GM18502 (cell line): ENCODE results near the gene PACRG.

Experiments
- ATAC-seq: cut with Tn5 transposase; IDR thresholded peaks from one replicate; pipeline ENCODE4 v1.9.1; 2021; ENCODE audit warnings: mild to moderate bottlenecking; ENCODE audit not compliant: unreplicated experiment, poor library complexity

PACRG gene

GRCh38 chr6:163290545-163291274 lies 562.9 kb downstream of the PACRG start:
- no peak for ATAC-seq

GRCh38 chr6:163291622-163292021 lies 563.8 kb downstream of the PACRG start:
- no peak for ATAC-seq

GRCh38 chr6:163293286-163293685 lies 565.5 kb downstream of the PACRG start:
- no peak for ATAC-seq

GRCh38 chr6:163294734-163295133 lies 567.0 kb downstream of the PACRG start:
- no peak for ATAC-seq

GRCh38 chr6:163296835-163297519 lies 569.2 kb downstream of the PACRG start:
- no peak for ATAC-seq

GRCh38 chr6:163298079-163298830 lies 570.5 kb downstream of the PACRG start:
- ATAC-seq: no peak

- no peak for ATAC-seq
Measured at GRCh38 chr6:163300838-163301237, 573.1 kb downstream of the PACRG start.

GRCh38 chr6:163301726-163302635 lies 574.2 kb downstream of the PACRG start:
- no peak for ATAC-seq

GRCh38 chr6:163302747-163303146 lies 575.0 kb downstream of the PACRG start:
- no peak for ATAC-seq

GRCh38 chr6:163306000-163306399 lies 578.2 kb downstream of the PACRG start:
- ATAC-seq: no peak

GRCh38 chr6:163308629-163309440 lies 581.1 kb downstream of the PACRG start:
- ATAC-seq: no peak

GRCh38 chr6:163309491-163310026 lies 581.8 kb downstream of the PACRG start:
- no peak for ATAC-seq

- ATAC-seq: no peak
Measured at GRCh38 chr6:163310096-163310972, 582.6 kb downstream of the PACRG start.

- ATAC-seq: no peak
Measured at GRCh38 chr6:163310973-163311383, 583.2 kb downstream of the PACRG start.

- no peak for ATAC-seq
Measured at GRCh38 chr6:163311830-163312229, 584.1 kb downstream of the PACRG start.

- ATAC-seq: no peak
Measured at GRCh38 chr6:163313566-163313965, 585.8 kb downstream of the PACRG start.

GRCh38 chr6:163313981-163314380 lies 586.2 kb downstream of the PACRG start:
- no peak for ATAC-seq

- ATAC-seq: no peak
Measured at GRCh38 chr6:163314791-163315470, 587.2 kb downstream of the PACRG start.
